ENCODE data around the gene CASKIN2.

Gene CASKIN2

DNA sequence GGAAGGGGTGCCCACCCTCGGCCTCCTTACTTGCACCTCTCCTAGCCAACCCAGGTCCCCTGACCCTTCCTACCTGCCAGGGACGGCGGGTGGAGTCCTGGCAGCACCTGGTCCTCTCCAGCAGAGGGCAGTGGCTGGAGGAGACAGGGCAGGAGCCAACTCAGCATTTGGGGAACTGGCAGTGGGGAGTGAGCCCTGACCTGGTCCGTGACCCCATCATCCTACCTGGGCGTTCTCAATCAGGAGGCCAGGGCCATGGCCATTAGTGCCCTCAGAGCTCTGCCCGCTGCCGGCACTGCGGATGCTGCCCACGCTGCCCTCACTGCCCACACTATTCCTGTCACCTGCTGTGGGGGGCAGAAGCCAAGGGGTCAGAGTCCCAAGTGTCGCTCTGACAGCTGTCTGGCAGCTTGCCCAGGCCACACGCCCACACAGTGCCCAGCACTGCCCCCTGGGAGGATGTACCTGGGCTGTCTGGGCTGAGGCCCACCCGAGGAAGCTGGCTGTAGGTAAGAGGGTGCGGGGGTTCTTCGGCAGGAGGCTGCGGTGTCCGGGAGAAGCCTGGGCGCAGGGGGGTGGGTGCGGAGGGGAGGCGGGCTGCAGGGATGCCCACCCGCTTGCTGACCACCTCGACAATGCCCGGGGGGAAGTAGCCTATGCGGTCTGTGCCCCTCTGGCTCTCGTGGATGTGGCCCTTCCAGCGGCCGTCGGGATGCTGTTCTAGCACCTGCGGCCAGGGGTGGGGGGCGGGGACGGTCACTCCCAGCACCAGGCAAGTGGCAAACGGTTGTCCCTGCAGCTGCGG is 10.8 kb downstream of the CASKIN2 start:
- peak; percentile 50 for DNase-seq

DNA sequence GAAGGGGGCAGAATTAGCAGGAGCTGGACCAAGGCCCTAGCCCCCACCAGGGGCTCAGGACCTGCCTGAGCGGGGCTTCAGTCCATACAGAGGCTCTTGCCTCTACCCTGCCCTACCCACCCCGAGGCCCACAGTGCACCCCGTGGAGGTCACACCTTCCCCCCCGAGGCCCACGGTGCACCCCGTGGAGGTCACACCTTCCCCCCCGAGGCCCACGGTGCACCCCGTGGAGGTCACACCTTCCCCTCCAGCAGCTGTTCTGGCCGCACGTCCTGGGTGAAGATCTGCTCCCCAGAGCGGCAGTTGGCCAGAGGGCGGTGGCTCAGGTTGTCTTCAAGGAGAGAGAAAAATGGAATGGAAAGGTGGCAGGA is 11.4 kb downstream of the CASKIN2 start:
- peak; percentile 30 for DNase-seq

DNA sequence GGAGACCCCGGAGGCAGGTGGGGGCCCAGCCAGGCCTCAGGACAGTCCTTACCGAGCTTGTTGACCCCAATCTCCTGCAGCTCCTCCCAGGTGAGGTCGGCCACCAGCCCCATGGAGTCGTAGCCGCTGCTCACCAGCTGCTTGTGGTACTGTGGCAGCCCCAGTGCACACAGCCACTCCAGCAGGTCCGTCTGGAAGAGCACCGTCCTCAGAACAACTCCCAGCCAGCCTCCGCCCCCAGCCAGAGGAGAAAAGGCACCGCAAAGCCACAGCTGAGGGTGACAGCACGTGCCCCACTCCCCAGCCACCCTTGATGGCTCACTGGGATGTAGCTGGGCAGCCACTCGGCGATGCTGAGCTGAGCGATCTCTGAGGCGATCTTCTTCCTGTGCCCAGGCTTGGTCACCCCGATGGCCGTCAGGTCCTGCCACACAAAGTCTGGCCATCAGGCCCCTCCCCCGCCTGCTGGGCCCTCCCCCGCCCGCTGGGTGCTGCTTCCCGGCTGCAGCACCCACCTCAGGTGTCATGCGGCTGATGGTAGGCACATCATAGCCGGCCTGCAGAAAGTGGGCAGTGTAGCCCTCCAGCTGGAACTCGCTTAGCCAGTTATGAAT is 11.9 kb downstream of the CASKIN2 start:
- DNase-seq, result no peak

DNA sequence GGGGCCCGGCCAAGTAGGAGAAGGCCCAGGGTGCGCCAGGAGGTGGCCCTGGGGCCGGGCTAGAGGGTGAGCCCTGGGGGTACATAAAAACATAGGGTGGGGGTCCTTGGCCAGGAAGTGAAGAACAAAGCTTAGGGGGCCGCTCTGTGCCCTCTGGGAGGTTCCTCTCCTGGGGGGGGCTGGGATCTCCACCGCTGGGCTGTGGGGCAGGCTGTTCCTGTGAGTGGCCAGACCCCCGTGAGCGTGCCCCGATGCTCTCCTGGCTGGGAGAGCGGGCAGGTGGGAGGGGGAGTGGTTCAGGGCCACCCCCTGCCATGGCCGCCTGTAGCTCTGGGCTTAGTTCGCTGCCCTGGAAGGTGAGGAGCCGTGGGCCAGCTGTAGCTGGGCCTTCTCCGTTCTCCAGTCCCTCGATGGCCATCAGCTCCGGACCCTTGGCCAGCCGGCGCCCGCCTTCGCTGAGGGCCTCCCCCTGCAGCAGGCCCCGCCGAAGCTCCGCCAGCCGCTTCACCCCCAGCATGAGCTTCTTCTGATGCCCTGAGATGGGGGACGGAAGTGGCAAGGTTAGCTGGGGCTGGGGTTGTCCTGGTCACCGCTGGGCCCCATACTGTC is 12.5 kb downstream of the CASKIN2 start:
- no peak for DNase-seq

DNA sequence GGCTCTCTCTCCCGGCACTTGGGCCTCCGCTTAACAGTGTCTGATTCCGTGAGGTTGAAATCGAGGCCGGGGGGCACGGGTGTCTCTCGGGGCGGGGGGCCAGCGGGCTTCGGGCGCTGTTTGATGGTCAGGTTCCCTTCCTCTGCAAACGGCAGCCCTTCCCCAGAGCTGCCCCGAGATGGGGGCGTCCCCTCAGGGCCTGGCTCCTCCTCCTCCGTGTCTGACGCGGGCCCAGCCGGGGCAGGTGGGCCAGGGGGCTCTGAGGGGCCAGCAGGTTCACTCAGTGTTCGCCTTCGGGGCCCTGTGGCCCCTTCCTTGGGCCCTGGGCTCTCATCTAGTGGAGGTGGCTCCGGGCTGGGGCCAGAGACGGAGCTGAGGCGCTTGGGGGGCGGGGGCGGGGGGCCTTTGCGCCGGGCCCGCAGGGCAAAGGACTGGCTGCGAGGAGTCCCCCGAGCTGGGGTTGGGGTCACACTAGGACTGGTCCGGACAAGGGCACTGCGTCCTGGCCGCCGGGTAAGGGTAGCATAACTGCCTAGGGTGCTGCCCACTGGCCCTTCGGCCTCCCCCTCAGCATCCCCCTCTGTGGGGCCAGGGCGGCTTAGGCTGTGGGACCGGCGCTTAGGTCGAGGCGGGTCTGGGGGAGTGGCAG is 13.1 kb downstream of the CASKIN2 start:
- no peak for DNase-seq

DNA sequence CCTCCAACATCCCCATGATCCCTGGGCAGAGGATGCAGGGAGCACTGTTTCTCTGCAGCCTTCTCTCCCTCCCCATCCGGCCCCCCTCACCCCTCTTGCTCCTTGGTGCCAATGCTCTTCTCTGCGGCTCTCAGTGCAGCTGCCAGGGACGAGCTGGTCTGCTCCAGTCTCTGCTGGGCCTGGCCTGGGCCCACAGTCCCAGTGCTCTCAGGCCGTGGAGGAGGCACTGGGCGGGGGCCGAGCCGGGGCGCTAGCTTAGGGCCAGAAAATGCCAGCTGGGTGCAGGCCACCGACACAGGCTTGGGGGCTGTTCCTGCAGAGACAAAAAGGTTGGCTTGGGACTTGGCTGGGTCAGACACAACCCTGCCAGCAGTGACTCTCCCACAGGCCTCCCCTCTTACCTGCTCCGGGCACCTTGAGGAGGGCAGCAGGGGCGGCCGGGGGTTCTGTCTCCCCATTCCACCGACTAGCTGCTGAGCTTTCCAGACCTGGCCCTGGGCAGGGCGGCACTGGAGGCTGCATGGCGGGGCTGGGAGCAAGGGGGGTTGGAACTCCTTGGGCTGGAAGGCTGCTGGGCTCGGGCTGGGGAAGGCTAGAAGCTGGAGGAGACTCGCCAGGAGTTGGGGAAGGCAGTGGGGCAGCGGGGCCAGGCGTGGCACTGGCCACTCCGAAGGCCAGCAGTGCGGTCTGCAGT is 13.8 kb downstream of the CASKIN2 start:
- DNase-seq, result no peak

DNA sequence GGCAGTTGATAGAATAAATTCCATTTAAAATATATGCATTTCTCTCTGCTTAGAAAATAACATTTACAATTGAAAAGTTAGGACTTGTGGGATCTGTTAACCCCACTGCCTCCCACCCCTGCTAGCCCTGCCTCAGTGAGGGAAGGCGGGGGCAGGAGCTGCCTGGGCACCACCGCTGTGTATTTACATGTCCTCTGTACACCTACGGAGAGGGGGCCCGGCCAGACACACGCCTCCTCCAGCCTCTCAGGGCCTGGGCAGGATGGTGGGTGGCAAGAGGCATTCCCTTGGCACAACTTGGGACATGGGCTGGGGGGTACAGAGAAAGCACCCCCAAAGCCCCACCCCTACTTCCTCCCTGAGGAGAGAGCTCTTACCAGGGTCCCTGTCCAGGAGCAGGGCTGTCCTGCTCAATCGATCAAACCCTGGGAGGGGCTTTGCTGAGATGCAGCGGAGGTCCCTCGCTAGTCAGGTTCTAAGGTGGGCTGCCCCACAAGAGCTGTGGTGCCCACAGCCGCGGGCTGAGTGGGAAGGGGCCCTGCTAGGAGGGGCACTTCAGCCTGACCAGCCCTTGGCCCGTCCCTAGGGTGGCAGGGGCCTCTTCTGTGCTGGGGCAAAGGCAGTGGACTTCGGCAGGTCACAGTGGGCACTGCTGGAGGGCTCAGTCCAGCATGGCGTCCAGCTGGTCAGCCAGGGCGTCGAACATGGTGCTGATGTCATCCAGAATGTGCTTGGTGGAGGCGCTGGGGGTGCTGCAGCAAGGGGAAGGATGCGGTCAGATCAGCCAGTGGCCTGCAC is 14.7 kb downstream of the CASKIN2 start:
- no peak for DNase-seq

DNA sequence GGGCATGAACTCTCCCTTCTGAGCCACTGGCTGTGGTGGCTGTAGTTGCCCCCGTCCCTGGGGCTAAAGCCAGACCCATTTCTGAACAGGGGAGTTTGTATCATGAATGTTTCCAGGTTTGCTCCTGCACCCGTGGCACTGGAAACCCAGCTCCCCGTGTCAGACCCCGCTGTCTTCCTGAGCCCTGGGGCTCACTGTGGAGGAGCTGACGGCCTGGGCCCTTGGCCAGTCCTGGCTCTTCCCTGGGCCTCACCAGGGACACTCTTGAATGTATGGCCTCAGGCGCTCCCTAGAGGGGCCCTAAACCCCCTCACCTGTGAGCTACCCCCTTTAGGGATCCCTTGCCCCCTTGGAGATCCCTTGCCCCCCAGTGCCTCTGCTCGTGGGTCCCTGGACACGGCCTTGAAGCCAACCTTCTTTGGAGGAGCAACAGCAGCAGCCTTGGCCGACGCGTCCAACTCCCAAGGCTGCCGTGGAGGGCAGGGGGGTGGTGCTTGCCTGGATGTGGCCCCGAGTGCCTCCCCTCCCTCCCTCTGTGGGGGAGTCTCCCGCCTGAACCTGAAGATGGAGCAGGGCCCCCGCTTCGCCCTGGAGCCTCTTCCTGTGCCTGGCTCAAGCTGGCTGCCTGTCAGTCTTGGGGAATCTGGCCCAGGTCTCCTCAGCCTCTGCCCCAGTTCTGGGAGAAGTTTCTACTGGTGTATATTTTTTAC is 15.9 kb downstream of the CASKIN2 start:
- DNase-seq, result no peak

DNA sequence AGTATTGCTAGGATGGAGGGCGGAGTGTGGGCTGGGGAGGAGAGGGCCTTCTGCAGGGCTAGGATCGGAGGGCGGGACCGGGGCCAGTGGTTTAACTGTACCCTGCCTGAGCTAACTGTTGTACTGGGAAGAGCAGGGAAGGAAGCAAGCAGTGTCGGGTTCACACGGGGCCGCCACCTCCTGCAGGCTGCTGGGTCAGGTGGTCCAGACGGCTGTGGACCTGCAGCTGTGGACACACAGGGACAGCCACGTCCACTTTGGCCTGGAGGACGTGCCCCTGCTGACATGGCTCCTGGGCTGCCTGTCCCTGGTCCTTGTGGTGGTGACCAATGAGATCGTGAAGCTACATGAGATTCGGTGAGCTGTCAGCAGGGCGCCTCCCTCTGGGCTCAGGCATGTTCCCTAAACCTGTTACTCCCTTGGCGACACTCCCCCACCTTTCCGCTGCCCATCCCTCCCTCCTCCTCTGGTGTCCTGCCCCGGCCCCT is 16.6 kb downstream of the CASKIN2 start:
- DNase-seq, result no peak

DNA sequence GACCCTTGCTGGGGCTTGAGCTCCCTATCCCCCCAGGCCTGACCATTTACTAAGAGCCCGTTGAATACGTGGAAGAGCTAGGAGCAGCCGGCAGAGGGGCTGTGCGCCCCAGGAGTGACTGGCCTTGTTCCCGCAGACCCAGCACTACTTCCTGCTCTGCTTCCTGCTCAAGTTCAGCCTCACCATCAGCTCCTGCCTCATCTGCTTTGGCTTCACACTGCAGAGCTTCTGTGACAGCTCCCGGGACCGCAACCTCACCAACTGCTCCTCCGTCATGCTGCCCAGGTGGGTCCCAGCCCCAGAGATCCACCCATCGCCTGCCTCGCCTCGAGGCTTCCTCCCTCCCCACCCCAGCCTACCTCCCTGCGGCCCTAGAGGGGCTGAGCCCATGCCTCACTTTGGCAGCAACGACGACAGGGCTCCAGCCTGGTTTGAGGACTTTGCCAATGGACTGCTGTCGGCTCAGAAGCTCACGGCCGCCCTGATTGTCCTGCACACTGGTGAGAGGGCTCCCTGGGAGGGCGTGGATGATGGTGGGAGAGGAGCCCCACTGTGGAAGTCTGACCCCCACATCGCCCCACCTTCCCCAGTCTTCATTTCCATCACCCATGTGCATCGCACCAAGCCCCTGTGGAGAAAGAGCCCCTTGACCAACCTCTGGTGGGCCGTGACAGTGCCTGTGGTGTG is 17.2 kb downstream of the CASKIN2 start:
- no peak for DNase-seq

DNA sequence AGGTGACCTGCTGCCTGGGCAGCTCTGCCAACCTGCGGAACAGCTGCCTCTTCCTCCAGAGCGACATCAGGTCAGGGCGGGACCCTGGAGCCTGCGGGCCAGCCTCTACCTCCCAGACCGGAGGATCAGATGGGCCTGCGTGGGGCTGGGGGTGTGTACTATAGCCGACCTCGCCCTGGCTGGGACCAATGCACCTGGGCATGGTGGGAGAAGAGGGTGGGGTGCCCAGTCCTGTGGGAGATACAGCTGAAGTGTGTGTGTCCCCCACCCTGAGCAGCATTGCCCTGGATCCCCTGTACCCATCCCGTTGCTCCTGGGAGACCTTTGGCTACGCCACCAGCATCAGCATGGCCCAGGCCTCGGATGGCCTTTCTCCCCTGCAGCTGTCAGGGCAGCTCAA is 19.3 kb downstream of the CASKIN2 start:
- DNase-seq, result no peak

DNA sequence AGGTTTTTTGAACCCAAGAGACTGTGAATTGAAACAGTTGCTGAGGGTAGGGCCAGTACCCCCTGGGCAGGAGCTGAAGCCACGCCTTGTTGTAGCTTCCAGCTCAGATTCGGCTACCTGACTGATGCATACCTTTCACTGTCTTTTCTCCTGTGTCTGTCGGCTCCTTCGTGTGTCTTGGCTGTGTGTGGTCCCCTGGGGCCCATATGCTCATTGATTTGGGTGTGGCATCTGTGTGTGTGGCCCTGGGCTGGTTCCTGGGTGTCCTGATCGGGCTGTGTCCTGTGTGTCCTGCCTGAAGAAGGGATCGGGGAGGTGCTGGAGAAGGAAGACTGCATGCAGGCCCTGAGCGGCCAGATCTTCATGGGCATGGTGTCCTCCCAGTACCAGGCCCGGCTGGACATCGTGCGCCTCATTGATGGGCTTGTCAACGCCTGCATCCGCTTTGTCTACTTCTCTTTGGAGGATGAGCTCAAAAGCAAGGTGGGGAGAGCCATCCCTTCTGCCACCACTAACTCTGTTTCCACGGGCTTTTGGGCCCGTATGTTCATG is 20.9 kb downstream of the CASKIN2 start:
- no peak for DNase-seq

DNA sequence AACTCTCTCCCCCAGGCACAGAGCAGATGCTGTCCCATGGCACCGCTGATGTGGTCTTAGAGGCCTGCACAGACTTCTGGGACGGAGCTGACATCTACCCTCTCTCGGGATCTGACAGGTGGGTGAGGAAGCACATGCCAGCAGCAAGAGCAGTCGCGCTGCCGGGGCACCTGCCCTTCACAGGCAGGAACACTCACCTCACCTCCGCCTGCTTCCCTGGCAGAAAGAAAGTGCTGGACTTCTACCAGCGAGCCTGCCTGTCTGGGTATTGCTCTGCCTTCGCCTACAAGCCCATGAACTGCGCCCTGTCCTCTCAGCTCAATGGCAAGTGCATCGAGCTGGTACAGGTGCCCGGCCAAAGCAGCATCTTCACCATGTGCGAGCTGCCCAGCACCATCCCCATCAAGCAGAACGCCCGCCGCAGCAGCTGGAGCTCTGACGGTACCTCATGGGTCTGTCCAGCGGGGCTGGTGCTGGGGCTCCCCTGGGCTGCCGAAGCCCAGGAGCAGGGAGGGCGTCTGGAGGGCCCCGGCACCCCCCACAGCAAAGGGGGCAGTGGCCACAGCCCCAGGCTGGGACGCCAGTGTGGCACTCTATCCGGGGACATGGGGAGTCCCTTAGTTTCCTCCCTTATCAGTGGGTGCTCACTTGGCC is 21.7 kb downstream of the CASKIN2 start:
- no peak for DNase-seq

DNA sequence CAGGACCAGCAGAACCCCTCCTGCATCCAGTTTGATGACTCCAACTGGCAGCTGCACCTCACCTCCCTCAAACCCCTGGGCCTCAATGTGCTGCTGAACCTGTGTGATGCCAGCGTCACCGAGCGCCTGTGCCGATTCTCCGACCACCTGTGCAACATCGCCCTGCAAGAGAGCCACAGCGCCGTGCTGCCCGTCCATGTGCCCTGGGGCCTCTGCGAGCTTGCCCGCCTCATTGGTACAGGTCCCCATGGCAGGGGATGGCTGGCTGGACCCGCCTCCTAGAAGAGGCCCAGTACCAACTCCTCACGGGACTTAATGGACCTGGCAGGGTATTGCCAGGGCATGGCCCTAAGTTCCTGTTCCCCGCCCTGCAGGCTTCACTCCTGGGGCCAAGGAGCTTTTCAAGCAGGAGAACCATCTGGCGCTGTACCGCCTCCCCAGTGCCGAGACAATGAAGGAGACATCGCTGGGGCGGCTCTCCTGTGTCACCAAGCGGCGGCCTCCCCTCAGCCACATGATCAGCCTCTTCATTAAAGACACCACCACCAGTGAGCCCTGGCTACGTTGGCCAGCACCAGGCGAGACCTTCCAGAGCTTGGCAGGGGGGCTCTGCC is 22.7 kb downstream of the CASKIN2 start:
- DNase-seq, result no peak

DNA sequence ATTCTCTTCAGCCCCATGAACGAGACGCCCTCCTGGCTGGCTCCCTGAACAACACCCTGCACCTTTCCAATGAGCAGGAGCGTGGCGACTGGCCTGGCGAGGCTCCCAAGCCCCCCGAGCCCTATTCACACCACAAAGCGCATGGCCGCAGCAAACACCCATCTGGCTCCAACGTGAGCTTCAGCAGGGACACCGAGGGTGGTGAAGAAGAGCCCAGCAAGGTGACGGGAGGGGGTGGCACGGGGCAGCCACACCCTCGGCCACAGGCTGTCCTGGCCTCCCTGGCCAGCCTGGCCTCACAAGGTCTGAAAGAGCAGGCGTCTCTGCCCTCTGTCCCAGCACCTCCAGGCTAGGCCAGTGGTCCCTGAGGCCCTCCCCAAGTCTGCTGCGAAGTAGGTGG is 23.7 kb downstream of the CASKIN2 start:
- no peak for DNase-seq

DNA sequence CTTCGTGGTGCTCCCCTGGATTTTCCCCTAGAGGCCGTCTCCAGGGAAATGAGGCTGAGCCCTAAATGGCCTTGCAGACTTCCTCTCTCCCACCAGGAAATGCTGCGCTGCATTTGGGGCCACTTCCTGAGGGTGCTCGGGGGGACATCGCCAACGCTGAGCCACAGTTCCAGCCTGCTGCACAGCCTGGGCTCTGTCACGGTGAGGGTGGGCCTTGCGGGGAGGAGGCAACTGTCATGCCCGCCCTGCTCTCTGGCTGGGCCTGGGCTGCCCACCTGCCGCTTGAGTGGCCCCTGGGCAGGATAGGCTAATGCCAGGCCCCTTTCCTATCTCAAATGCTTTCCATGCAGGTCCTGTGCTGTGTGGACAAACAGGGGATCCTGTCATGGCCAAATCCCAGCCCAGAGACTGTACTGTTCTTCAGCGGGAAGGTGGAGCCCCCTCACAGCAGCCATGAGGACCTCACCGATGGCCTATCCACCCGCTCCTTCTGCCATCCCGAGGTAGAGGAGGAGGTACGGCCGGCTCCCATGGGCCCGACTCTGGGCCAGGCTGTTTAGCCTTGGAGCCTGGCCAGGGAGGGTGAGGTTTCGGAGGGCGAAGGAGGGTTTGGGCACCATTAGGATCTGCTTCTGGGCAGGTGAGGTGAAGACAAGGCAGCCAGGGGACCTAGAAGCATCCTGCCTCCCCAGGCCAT is 24.2 kb downstream of the CASKIN2 start:
- DNase-seq, result no peak

DNA sequence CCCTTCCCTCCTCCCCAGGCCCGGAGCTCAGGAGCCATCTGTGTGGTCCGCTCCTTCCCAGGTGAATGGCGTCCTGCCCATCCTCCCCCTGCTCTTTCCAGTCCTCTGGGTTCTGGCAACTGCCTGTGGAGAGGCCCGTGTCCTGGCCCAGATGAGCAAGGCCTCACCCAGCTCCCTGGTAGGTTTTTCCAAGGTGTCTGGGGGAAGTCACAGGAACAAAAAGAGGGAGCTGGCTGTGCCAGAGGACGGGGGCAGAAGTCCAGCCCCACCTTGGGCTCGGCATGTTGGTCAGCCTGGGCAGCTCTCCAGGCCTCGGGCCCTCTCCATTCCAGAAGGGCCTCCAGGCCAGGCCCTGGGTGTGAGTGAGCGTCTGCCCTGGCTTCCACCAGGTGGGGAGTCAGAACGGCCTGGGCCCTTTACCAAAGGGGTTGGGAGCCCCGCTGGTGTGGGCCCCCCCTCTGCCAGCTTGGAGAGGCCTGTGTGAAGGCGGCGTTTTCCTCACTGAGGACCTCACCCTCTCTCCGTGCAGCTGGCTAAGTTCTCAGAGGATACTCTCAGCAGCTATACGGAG is 25.1 kb downstream of the CASKIN2 start:
- DNase-seq, result no peak

DNA sequence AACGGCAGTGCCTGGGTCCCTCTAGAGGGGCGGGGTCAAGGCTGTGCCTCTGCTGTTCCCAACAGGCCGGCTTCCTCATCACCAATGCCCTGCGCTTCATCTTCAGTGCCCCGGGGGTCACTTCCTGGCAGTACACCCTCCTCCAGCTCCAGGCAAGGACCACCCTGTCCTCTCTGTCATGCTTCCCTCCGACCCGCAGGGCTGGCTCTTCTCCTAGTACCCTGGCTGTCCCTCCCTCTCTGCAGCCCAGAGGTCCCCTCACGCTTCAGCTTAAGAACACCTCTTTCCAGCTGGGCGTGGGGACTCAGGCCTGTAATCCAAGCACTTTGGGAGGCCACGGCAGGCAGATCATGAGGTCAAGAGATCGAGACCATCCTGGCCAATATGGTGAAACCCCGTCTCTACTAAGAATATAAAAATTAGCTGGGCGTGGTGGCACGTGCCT is 25.8 kb downstream of the CASKIN2 start:
- DNase-seq, result no peak

Measured in CD4-positive, alpha-beta T cell treated with Interleukin-10 for 1 hour (primary cell).